ENCODE data around the gene SLCO3A1.

SLCO3A1 gene

GRCh38 chr15:91873138-91873536 lies 19.6 kb downstream of the SLCO3A1 start:
- DNase-seq (ENCODE audit: extremely low read depth, low read depth) = no peak

GRCh38 chr15:91874171-91874570 lies 20.7 kb downstream of the SLCO3A1 start:
- no peak for TF ChIP-seq CTCF (IDR thresholded peaks at IDR 0.05; ENCODE audit: low read depth, low read length)
- no peak for DNase-seq (ENCODE audit: extremely low read depth, low read depth)

More at GRCh38 chr15:91873138-91873536, 19.6 kb downstream of the SLCO3A1 start:
- TF ChIP-seq CTCF (IDR thresholded peaks at IDR 0.05; ENCODE audit: low read depth, low read length) = no peak

GRCh38 chr15:91874992-91875660 lies 21.6 kb downstream of the SLCO3A1 start:
- no peak for TF ChIP-seq CTCF (IDR thresholded peaks at IDR 0.05; ENCODE audit: low read depth, low read length)
- DNase-seq (ENCODE audit: extremely low read depth, low read depth) = no peak

GRCh38 chr15:91876187-91876586 lies 22.7 kb downstream of the SLCO3A1 start:
- no peak for TF ChIP-seq CTCF (IDR thresholded peaks at IDR 0.05; ENCODE audit: low read depth, low read length)
- no peak for DNase-seq (ENCODE audit: extremely low read depth, low read depth)

- DNase-seq (ENCODE audit: extremely low read depth, low read depth) = no peak
- no peak for TF ChIP-seq CTCF (IDR thresholded peaks at IDR 0.05; ENCODE audit: low read depth, low read length)
Observed at GRCh38 chr15:91878319-91878870, 24.9 kb downstream of the SLCO3A1 start.

GRCh38 chr15:91879158-91879557 lies 25.6 kb downstream of the SLCO3A1 start:
- DNase-seq (ENCODE audit: extremely low read depth, low read depth) = no peak
- TF ChIP-seq CTCF (IDR thresholded peaks at IDR 0.05; ENCODE audit: low read depth, low read length) = no peak

GRCh38 chr15:91880373-91880772 lies 26.9 kb downstream of the SLCO3A1 start:
- TF ChIP-seq CTCF (IDR thresholded peaks at IDR 0.05; ENCODE audit: low read depth, low read length) = no peak
- no peak for DNase-seq (ENCODE audit: extremely low read depth, low read depth)

Data from AG09319 (cell line).